Fibroblast of the aortic adventitia (primary cell): ENCODE measurements around the gene NLK. TPM values are rescaled to one million over a fixed set of nuclear protein-coding genes. Genes with fewer than 3 reads are reported as not detected.

ENCODE experiments used
- DNase-seq: peaks from one replicate; pipeline ENCODE4 v3.0.0-alpha.2; 2010; ENCODE audit warnings: low read depth
- H3K4me3 ChIP-seq: 2 replicates; pipeline ENCODE4 v1.5.1; 2011; ENCODE audit warnings: low read depth, mild to moderate bottlenecking, control low read depth, low read length, moderate library complexity
- total RNA-seq: library from RNA; depleted of rRNA; stranded (reverse); fragments of >200 nt; gene quantifications from 2 replicates; pipeline ENCODE4 v1.2.3, GENCODE V29; 2012; ENCODE audit warnings: low replicate concordance
- TF ChIP-seq, protein P1 (sequence below): IDR thresholded peaks from 2 replicates; pipeline ENCODE4 v1.5.1; 2011; ENCODE audit warnings: mild to moderate bottlenecking, low read length, control low read depth, inconsistent platforms; ENCODE audit not compliant: insufficient read depth

The NLK gene
- total RNA-seq, 1 donor: 12.2 TPM

DNA sequence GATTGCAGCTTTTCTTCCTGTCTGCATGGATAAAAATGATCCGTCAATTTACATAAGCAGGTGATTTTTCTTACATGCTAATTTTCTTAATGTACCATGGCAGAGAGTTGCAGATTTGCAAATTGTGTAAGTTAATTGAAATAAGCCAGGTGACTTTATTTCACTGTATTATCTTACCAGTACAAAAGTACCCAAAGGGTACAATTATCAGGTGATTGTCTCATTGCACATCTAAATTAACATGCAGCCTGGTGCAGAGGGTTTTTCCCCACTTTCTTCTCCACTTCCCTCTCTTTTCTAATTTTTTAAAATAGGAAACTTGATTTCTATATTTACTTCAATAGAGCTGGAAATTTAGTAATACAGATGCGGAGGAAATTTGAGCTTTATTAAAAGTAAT is 11.2 kb downstream of the NLK start:
- H3K4me3 ChIP-seq: no peak overlapping the region
- DNase-seq: no peak
- TF ChIP-seq, protein P1, sequence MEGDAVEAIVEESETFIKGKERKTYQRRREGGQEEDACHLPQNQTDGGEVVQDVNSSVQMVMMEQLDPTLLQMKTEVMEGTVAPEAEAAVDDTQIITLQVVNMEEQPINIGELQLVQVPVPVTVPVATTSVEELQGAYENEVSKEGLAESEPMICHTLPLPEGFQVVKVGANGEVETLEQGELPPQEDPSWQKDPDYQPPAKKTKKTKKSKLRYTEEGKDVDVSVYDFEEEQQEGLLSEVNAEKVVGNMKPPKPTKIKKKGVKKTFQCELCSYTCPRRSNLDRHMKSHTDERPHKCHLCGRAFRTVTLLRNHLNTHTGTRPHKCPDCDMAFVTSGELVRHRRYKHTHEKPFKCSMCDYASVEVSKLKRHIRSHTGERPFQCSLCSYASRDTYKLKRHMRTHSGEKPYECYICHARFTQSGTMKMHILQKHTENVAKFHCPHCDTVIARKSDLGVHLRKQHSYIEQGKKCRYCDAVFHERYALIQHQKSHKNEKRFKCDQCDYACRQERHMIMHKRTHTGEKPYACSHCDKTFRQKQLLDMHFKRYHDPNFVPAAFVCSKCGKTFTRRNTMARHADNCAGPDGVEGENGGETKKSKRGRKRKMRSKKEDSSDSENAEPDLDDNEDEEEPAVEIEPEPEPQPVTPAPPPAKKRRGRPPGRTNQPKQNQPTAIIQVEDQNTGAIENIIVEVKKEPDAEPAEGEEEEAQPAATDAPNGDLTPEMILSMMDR: no peak

DNA sequence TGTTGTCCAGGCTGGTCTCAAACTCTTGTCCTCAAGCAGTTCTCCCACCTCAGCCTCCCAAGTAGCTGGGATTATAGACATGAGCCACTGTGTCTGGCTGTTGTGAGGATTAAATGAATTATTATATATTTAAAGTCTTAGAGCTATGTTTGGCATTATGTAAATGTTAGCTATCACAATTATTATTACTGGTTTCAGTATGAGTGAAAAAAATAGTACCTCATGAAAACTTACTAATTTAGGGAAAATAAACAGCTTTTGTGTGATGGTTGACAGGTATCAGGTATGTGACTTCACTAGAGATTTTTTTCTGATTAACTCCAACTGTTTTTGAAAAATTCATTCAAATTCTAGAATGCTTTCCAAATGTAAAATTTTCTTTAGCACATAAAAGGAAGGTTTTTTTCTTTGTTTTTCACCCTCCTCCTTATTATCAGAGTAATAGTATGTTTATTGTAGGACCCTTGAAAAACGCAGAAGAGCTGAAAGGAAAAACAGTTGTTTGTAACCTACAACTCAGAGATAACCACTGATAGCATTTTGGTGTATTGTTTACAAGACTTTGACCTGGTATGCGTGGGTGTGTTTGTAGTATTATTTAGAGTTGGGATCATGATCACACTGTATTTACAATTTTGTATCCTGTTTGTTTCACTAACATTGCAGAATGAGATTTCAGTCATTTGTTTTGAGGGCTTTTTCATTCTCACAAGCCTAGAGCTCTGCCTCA is 13.2 kb downstream of the NLK start:
- TF ChIP-seq, protein P1: no peak
- no peak for DNase-seq
- no peak overlapping the region for H3K4me3 ChIP-seq

DNA sequence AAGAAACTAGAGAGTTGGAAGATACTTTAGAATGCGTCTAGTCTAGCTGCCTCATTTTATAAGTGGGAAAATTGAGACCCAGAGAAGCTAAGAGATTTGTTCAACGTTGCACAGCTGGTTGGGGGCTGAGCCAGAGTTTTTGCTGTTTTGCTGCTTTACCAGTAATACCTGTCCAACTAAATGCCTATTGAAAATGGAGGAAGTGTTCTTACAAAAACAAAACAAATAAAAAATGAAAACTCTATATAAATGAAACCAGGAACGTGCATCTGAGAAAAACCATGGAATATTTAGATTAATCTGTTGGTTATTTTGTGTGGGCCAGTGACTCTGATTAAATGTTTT is 13.8 kb downstream of the NLK start:
- no peak overlapping the region for H3K4me3 ChIP-seq
- TF ChIP-seq, protein P1: no peak
- DNase-seq: no peak

DNA sequence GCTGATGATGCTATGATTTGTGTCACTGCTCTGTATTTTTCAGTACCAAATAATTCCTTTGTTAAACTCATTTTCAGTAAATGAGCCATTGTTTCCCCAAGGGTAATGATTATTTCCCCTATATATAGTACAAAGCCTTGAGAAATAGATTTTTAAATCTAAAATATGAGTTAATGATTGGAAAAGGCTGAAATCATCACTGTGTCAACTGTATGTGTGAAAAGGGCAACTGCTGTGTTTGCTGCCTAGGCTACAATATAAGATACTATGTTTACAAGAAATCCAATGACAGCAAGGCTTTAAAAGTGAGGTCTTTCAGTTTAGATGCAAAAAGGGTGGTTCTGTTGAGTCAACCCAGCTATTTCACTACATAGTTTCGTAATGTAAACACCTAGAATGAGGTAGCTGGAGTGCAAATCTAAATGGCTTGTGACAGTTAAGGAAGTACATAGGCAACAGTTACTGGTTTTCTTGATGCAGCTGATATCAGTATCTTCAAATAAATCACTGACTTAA is 15.3 kb downstream of the NLK start:
- H3K4me3 ChIP-seq: no peak overlapping the region
- TF ChIP-seq, protein P1: no peak
- DNase-seq: peak; percentile 20

DNA sequence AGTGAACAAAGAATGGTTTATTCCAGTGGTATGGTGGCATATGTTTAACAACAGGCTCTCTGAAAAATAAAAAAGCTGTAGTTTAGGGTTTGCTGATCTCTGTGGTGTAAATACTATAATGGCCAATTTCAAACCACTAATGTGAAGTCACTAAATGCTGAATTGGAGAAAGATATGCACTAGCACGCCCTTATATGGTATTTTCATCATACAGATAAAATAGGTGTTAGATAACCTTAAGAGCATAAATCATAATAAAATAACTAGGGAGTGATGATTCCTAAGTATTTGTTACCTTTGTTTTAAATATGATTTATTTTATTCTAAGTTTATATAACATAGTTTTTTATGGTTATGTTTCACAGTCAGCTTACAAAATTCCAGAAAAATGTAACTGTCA is 17.2 kb downstream of the NLK start:
- no peak for DNase-seq
- TF ChIP-seq, protein P1: no peak

DNA sequence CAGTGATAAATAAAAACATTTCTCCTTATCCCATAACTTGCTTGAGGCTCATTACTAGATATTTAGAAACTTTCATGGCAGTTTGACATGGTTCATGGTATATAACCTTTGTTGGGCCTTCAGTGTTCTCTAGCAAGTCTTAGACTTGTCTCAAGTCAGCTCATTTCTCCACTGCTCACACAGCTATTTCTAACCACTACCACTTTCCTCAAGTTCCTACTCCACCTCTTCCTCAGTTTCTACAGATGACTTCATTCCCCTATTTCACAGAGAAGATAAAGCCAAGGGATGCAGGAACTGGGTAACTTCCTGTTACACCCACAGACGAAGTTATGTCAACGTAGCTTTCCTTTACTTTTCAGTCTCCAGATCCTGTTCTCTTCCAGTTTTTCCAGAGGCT is 23.2 kb downstream of the NLK start:
- no peak overlapping the region for H3K4me3 ChIP-seq
- DNase-seq: no peak
- TF ChIP-seq, protein P1: no peak

More for the DNA sequence above, 17.2 kb downstream of the NLK start:
- H3K4me3 ChIP-seq: no peak overlapping the region

DNA sequence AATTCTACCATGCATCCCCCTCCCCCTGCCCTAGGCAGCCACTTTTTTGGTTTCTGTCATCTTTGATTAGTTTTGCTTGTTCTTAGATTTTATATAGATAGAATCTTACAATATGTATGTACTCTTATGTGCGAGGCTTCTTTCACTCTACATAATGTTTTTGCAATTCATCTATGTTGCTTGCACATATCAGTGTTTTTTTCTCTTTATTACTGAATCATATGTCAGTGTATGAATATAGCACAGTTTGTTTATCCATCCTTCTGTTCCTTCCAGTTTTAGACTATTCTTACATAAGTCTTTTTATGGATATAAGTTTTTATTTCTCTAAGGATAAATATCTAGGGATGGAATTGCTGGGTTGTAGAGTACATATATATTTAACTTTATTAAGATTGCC is 26.6 kb downstream of the NLK start:
- no peak for DNase-seq
- TF ChIP-seq, protein P1: no peak
- no peak overlapping the region for H3K4me3 ChIP-seq
